Mesodermal cell (in vitro differentiated cells): ENCODE measurements around the gene PRR5.
"Not testable (repeated sequence)": the region's sequence is repeated elsewhere in the genome, so short reads cannot be mapped to it uniquely, and the experiment has no call there.

ENCODE experiments used
- H3K27ac ChIP-seq: 2 replicates; pipeline ENCODE4 v1.7.0; 2013; ENCODE audit warnings: mild to moderate bottlenecking, low read depth, low read length, moderate library complexity; ENCODE audit not compliant: severe bottlenecking
- H3K36me3 ChIP-seq: 2 replicates; pipeline ENCODE4 v1.7.1; 2013; ENCODE audit warnings: mild to moderate bottlenecking, low read length, moderate library complexity; ENCODE audit not compliant: control insufficient read depth, insufficient read depth
- H3K4me1 ChIP-seq: one replicate; pipeline ENCODE4 v1.7.1; 2013; ENCODE audit warnings: mild to moderate bottlenecking, low read length; ENCODE audit not compliant: insufficient read depth, control insufficient read depth, poor library complexity, severe bottlenecking
- H3K4me3 ChIP-seq: 2 replicates; pipeline ENCODE4 v1.7.0; 2013; ENCODE audit warnings: low read length, control low read depth, mild to moderate bottlenecking; ENCODE audit not compliant: insufficient read depth, poor library complexity, severe bottlenecking; ENCODE audit errors: extremely low read depth
- H3K9me3 ChIP-seq: 2 replicates; pipeline ENCODE4 v1.7.1; 2013; ENCODE audit warnings: mild to moderate bottlenecking, low read length, moderate library complexity; ENCODE audit not compliant: control insufficient read depth
- WGBS, 2 experiments: methylation state at CpG; one replicate each; pipeline ENCODE4 v1.1.5; 2013; ENCODE audit warnings: missing lambda C conversion rate in 2 of 2; ENCODE audit not compliant: insufficient coverage in 2 of 2; 5-methylcytosine and 5-hydroxymethylcytosine counted together

Gene PRR5

GRCh38 chr22:44676066-44676440, 26.0 kb upstream of the PRR5 start:
- H3K9me3 ChIP-seq, H3K4me3 ChIP-seq, H3K36me3 ChIP-seq, H3K27ac ChIP-seq: not testable (repeated sequence)
- WGBS, 2 experiments, result 98% methylated on average over 4 to 5 of the region's 6 CpGs
- H3K4me1 ChIP-seq, result peaks cover 11% of the 10 kb centered on the region

- peaks cover 11% of the 10 kb centered on the region for H3K4me1 ChIP-seq
- H3K36me3 ChIP-seq, result no peaks in the 10 kb centered on the region
- WGBS, 2 experiments, result 74% methylated on average over 25 of the region's 25 CpGs
- no peak overlapping the region for H3K4me3 ChIP-seq
- H3K27ac ChIP-seq, result peak overlapping the region; percentile 41
- H3K9me3 ChIP-seq, result no peaks in the 10 kb centered on the region
Measured at GRCh38 chr22:44676441-44677352, 25.3 kb upstream of the PRR5 start.

- peaks cover 11% of the 10 kb centered on the region for H3K4me1 ChIP-seq
- no peak overlapping the region for H3K4me3 ChIP-seq
- no peaks in the 10 kb centered on the region for H3K36me3 ChIP-seq
- no peaks in the 10 kb centered on the region for H3K9me3 ChIP-seq
- WGBS, 2 experiments, result 89 to 96% methylated on average over 7 to 8 of the region's 10 CpGs
- peak overlapping the region; percentile 41 for H3K27ac ChIP-seq
Measured at GRCh38 chr22:44677353-44677840, 24.6 kb upstream of the PRR5 start.

GRCh38 chr22:44677871-44678555, 24.0 kb upstream of the PRR5 start:
- WGBS, 2 experiments, result 91 to 97% methylated on average over 13 to 14 of the region's 18 CpGs
- no peak overlapping the region for H3K4me3 ChIP-seq
- H3K4me1 ChIP-seq, result peaks cover 11% of the 10 kb centered on the region
- no peak overlapping the region for H3K27ac ChIP-seq
- H3K36me3 ChIP-seq, result no peaks in the 10 kb centered on the region
- no peaks in the 10 kb centered on the region for H3K9me3 ChIP-seq

GRCh38 chr22:44678556-44679305, 23.3 kb upstream of the PRR5 start:
- Histone ChIP-seq H3K4me3 (no peak overlapping the region), H3K9me3 (no peaks in the 10 kb centered on the region), H3K36me3 (no peaks in the 10 kb centered on the region), H3K4me1 (peaks cover 11% of the 10 kb centered on the region), H3K27ac (no peak overlapping the region)
- 92 to 94% methylated on average over 13 to 15 of the region's 18 CpGs for WGBS, 2 experiments

GRCh38 chr22:44679306-44679647, 22.7 kb upstream of the PRR5 start:
- not testable (repeated sequence) for H3K9me3 ChIP-seq, H3K27ac ChIP-seq, H3K36me3 ChIP-seq, H3K4me3 ChIP-seq
- 82% methylated on average over 6 of the region's 9 CpGs for WGBS, 2 experiments
- peaks cover 13% of the 10 kb centered on the region for H3K4me1 ChIP-seq

GRCh38 chr22:44680058-44680457, 21.9 kb upstream of the PRR5 start:
- WGBS, 2 experiments, result 87 to 91% methylated on average over 3 of the region's 5 CpGs

GRCh38 chr22:44680481-44680894, 21.5 kb upstream of the PRR5 start:
- Histone ChIP-seq H3K27ac (no peak overlapping the region), H3K4me1 (peaks cover 20% of the 10 kb centered on the region), H3K36me3 (no peaks in the 10 kb centered on the region), H3K4me3 (no peak overlapping the region), H3K9me3 (no peaks in the 10 kb centered on the region)
- 82 to 88% methylated on average over 3 to 5 of the region's 7 CpGs for WGBS, 2 experiments

More at GRCh38 chr22:44680058-44680457, 21.9 kb upstream of the PRR5 start:
- no peaks in the 10 kb centered on the region for H3K9me3 ChIP-seq
- H3K36me3 ChIP-seq, result no peaks in the 10 kb centered on the region
- H3K4me3 ChIP-seq, result no peak overlapping the region
- H3K27ac ChIP-seq, result no peak overlapping the region
- H3K4me1 ChIP-seq, result peaks cover 16% of the 10 kb centered on the region

- no peak overlapping the region for H3K27ac ChIP-seq
- no peaks in the 10 kb centered on the region for H3K9me3 ChIP-seq
- peaks cover 19% of the 10 kb centered on the region for H3K4me1 ChIP-seq
- WGBS, 2 experiments, result 95 to 96% methylated on average over 10 to 11 of the region's 11 CpGs
- no peak overlapping the region for H3K4me3 ChIP-seq
- H3K36me3 ChIP-seq, result no peaks in the 10 kb centered on the region
Measured at GRCh38 chr22:44682556-44683168, 19.3 kb upstream of the PRR5 start.

GRCh38 chr22:44683237-44683636, 18.8 kb upstream of the PRR5 start:
- Histone ChIP-seq H3K27ac (no peak overlapping the region), H3K4me1 (peaks cover 19% of the 10 kb centered on the region), H3K9me3 (no peaks in the 10 kb centered on the region), H3K4me3 (no peak overlapping the region), H3K36me3 (no peaks in the 10 kb centered on the region)
- 79 to 89% methylated on average over 2 to 5 of the region's 5 CpGs for WGBS, 2 experiments
